Islet precursor cell (in vitro differentiated cells): Measurements from ENCODE around the gene PALD1.

ENCODE experiments used
- DNase-seq: peaks from one replicate; pipeline ENCODE4 v3.0.0-alpha.2; 2018

The PALD1 gene

GRCh38 chr10:70558871-70559810 is 80.6 kb downstream of the PALD1 start:
- peak; percentile 89 for DNase-seq

DNA sequence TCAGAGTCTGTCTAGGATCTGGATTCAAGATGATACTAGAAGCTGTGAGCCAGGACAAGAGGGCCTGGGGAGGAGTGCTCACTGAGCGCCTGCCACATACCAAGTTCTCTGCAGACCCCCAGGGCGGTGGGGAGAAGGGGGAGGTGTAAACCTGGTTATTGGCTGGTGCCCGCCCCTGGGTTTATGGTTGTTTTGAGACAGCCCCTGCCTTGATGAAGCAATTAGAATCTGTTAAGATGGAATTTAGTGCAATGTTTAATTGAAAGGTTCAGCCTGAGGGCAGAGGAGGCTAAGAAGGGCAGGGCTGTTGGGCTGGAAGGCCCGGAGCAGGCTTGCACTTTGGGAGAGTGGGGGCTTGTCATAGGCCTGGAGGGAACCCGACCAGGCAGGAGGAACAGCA is 81.3 kb downstream of the PALD1 start:
- DNase-seq: peak; percentile 65

- peak; percentile 46 for DNase-seq
Measured at GRCh38 chr10:70560511-70560941, 82.0 kb downstream of the PALD1 start.

- peak; percentile 36 for DNase-seq
Measured at GRCh38 chr10:70561070-70561469, 82.5 kb downstream of the PALD1 start.

DNA sequence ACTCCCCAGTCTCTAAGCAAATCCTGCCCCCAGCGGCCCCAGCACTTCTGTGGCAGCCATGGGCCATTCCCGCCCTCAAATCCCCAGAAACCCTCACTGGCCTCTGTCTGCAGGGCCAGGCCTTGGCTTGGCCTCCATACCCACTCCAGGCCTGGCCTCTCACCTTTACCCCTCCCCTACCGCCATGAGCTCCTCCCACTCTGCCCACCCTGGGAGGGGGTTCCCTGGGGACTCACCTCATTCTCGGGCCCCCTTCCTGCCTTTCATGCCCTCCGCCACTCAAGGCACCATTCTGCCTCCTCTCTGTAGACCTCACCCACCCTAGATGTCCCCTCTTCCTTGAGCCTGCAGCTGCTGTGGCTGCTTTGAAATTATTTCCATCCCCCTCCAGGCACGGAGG is 83.0 kb downstream of the PALD1 start:
- no peak for DNase-seq

DNA sequence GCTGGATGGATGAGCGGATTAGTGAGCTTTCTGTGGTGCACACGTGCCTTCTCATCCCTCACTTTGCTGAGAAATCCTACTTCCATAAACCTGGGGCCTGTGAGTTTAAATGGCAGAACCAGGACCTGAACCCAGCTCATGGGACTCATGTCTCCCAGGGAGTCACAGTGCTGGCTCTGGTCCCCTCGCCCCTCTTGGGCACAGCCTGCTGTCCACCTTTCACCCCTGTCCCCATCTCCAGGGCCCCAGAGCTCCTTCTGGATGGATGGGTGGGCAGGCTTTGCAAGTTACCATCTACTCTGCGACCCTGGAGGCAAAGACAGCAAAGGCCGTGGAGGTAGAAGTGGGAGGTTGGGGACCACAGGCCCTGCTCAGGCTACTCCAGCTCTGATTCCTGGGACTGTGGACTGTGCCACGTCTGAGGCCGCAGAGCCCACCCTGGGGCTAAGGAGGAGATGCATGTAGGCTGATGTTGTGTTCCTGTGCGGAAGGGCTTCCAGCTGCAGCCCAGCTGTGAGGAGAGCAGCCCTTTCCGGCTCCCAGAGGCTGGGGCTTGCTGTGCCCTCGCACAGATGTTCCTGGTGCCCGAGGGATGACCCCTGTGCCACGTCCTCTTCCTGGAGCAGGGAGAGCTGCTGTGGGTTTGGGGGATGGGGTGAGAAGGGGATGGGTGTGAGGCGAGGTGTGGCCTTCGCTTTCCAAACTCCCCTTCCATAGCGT is 83.6 kb downstream of the PALD1 start:
- no peak for DNase-seq

DNA sequence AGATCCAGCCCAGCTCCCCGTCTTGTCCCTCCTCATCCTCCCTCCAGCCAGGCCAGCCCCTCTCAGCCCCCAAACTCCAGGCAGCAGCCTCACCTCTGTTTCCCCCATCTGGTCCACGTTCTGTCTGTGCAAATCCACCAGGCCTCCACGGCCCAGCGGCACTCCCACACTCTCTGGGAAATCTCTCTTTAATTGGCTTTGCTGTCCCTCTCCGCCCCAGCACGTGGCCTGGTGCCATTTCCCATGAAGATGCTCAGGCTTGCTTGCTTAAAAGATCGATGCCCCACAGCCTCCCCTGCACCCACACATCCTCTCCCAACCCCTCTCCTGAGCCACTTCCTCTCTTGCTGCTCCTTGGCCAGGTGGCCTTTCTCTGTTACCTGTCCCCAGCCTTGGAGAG is 84.7 kb downstream of the PALD1 start:
- peak; percentile 40 for DNase-seq

- DNase-seq: peak; percentile 43
Measured at GRCh38 chr10:70564113-70564725, 85.7 kb downstream of the PALD1 start.

GRCh38 chr10:70564901-70565351 is 86.4 kb downstream of the PALD1 start:
- DNase-seq: no peak

GRCh38 chr10:70565556-70566514 is 87.3 kb downstream of the PALD1 start:
- DNase-seq: peak; percentile 43

DNA sequence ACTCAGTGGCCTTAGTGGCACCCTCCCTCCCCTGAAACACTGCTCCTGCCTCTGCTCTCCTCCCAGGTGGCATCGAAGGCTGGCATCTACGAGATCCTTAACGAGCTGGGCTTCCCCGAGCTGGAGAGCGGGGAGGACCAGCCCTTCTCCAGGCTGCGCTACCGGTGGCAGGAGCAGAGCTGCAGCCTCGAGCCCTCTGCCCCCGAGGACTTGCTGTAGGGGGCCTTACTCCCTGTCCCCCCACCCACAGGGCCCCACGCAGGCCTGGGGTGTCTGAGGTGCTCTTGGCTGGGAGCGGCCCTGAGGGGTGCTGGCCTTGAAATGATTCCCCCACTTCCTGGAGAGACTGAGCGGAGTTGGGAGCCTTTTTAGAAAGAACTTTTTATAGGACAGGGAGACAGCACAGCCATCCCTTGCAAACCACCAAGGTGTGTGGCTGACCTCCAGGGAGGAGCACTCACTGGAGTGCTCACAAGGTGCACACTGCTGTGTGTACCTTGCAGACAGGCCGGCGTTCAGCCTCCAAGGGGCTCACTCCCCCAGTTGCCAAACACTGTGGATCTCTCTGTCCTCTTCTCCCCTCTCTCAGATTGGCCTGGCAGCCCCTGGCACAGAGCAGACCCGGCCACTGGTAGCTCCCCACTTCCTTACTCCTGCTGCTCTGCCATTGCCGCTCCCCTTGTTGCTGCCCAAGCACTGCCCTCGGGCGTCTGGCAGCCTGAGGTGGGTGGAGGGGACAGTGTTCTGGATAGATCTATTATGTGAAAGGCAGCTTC is 88.1 kb downstream of the PALD1 start:
- DNase-seq: peak; percentile 47

GRCh38 chr10:70567603-70568002 is 89.0 kb downstream of the PALD1 start:
- DNase-seq: peak; percentile 48

GRCh38 chr10:70568113-70568512 is 89.5 kb downstream of the PALD1 start:
- DNase-seq: no peak

DNA sequence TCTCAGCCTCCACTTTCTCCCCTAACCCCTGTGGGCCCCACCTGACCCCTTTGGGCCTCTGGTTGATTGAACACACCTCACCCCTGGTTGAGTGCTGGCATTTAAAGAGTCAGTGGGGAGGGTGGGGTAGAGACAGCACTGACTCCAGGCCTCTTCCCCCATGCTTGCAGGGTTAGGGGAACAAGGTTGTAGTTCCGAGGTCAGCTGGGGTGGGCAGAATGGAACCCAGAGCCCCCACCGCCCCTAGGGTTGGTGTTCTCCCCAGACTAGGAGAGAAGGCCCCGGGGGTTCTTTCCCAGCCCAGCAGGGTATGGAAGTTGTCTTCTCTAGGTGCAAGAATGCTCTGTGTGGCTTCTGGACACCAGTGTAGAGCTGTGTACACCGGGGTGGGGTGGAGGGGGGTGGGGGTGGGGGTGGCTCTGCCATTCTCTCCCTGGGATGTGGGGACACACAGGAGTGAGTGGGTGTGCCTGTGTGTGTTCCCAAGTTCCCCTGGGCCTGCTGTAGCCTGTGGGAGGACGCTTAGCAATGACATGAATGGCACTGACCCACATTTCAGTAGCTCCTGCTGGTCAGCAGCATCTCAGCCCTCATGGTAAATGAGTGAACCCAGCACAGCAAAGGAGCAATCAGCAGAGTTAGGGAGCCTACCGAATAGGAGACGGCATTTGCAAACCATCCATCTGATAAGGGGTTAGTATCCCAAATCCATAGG is 90.4 kb downstream of the PALD1 start:
- DNase-seq: no peak

- DNase-seq: no peak
Measured at GRCh38 chr10:70571236-70571635, 92.7 kb downstream of the PALD1 start.

DNA sequence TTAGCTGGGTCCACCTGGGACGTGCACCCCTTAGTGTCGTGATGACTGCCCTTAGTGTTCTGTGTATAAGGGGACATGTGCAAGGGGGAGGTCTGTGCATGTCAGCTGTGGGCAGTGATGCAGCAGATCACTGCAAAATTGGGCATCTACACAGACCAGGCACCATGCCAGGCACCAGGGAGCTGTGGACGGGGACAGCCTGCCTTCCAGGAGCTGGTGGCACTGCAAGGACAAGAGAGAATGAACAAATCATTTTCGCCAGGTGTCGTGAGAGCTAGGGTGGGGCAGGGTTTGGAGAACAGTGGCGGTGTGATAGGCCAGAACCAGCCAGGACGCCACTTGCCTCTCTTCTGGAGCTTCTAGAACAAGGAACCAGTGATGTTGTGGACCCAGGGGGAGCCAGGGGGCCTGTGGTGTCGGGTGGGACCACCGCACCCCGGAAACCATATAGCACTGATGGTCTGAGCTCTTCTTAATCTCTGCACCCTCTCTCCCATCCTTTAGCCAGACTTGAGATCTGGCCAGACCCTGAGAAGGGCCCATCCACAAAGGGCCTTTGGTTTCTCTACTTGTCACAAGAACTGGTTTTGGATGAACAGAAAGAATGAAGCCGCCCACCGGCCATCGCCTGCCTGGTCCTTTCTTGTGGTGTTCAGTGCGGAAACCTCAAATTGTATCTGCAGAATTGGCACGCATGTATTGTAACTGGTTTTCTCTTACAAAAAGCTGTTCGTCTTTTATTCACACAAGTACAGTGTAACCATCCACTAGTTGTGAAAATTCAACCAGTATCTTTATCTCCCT is 93.3 kb downstream of the PALD1 start:
- no peak for DNase-seq

GRCh38 chr10:70573599-70574506 is 95.3 kb downstream of the PALD1 start:
- DNase-seq: no peak

GRCh38 chr10:70575486-70575873 is 96.9 kb downstream of the PALD1 start:
- no peak for DNase-seq
